ENCODE results near the gene CIAO2B. TPM values are rescaled to one million over a fixed set of nuclear protein-coding genes. Genes with fewer than 3 reads are reported as not detected.

CIAO2B gene
- total and polyA plus RNA-seq, 5 donors, result 82.8 to 239 (median 103) TPM

GRCh38 chr16:66919569-66920298 lies 14.5 kb downstream of the CIAO2B start:
- intact Hi-C loops (cut with DNase I), result no loop called here
- peaks cover 3% of the 10 kb centered on the region for H3K4me1 ChIP-seq (ENCODE audit: control insufficient read depth, insufficient read depth, low read length)
- ATAC-seq (peak; percentile 1 to 19), DNase-seq (peak in 2 of 3 donors; percentile 19 to 68)
- H3K9me3 ChIP-seq (ENCODE audit: control insufficient read depth, low read length), result no peaks in the 10 kb centered on the region
- 50% methylated on average over 5 of the region's 5 CpGs for WGBS
- no peak overlapping the region for H3K4me3 ChIP-seq (ENCODE audit: low read length)
- no peaks in the 10 kb centered on the region for H3K27me3 ChIP-seq (ENCODE audit: control insufficient read depth, insufficient read depth)
- peak overlapping the region; percentile 83 for H3K27ac ChIP-seq (ENCODE audit: low read length)

- ATAC-seq (peak; percentile 12 to 20), DNase-seq (peak in 2 of 3 donors; percentile 20 to 57)
- 68% methylated on average over 7 of the region's 7 CpGs for WGBS
- Histone ChIP-seq H3K4me1 (ENCODE audit: control insufficient read depth, insufficient read depth, low read length) (peaks cover 3% of the 10 kb centered on the region), H3K27me3 (ENCODE audit: control insufficient read depth, insufficient read depth) (no peaks in the 10 kb centered on the region), H3K27ac (ENCODE audit: low read length) (peak within 1 kb of the TSS; percentile 83), H3K9me3 (ENCODE audit: control insufficient read depth, low read length) (no peaks in the 10 kb centered on the region), H3K4me3 (ENCODE audit: low read length) (no peak within 1 kb of the TSS)
- intact Hi-C loops (cut with DNase I), result no loop called here
Observed at GRCh38 chr16:66918803-66919568, 15.2 kb downstream of the CIAO2B start, which contains the start of gene CDH16. Gene CDH16 (minus strand): TSS chr16:66918885. CDS start chr16:66918065, 820 bp downstream.

GRCh38 chr16:66918355-66918754 lies 15.8 kb downstream of the CIAO2B start:
- no peaks in the 10 kb centered on the region for H3K9me3 ChIP-seq (ENCODE audit: control insufficient read depth, low read length)
- intact Hi-C loops (cut with DNase I), result no loop called here
- 79% methylated on average over 6 of the region's 6 CpGs for WGBS
- peak overlapping the region; percentile 5 for H3K27ac ChIP-seq (ENCODE audit: low read length)
- no peaks in the 10 kb centered on the region for H3K27me3 ChIP-seq (ENCODE audit: control insufficient read depth, insufficient read depth)
- no peak for ATAC-seq
- peaks cover 3% of the 10 kb centered on the region for H3K4me1 ChIP-seq (ENCODE audit: control insufficient read depth, insufficient read depth, low read length)
- no peak overlapping the region for H3K4me3 ChIP-seq (ENCODE audit: low read length)
- peak in 1 of 3 donors; percentile 12 for DNase-seq

GRCh38 chr16:66917741-66918140 lies 16.5 kb downstream of the CIAO2B start:
- WGBS, result 82% methylated on average over 9 of the region's 9 CpGs
- intact Hi-C loops (cut with DNase I), result no loop called here
- ATAC-seq (no peak), DNase-seq (peak in 2 of 3 donors; percentile 7 to 22)
- Histone ChIP-seq H3K4me3 (ENCODE audit: low read length) (no peak overlapping the region), H3K27ac (ENCODE audit: low read length) (no peak overlapping the region), H3K9me3 (ENCODE audit: control insufficient read depth, low read length) (no peaks in the 10 kb centered on the region), H3K4me1 (ENCODE audit: control insufficient read depth, insufficient read depth, low read length) (peaks cover 3% of the 10 kb centered on the region), H3K27me3 (ENCODE audit: control insufficient read depth, insufficient read depth) (no peaks in the 10 kb centered on the region)

GRCh38 chr16:66916518-66916917 lies 17.7 kb downstream of the CIAO2B start:
- no peak overlapping the region for H3K27ac ChIP-seq (ENCODE audit: low read length)
- 87% methylated on average over 6 of the region's 6 CpGs for WGBS
- no peak overlapping the region for H3K4me3 ChIP-seq (ENCODE audit: low read length)
- no peak for DNase-seq
- peaks cover 3% of the 10 kb centered on the region for H3K4me1 ChIP-seq (ENCODE audit: control insufficient read depth, insufficient read depth, low read length)
- H3K27me3 ChIP-seq (ENCODE audit: control insufficient read depth, insufficient read depth), result no peaks in the 10 kb centered on the region
- no peaks in the 10 kb centered on the region for H3K9me3 ChIP-seq (ENCODE audit: control insufficient read depth, low read length)
- ATAC-seq, result no peak
- intact Hi-C loops (cut with DNase I), result no loop called here

GRCh38 chr16:66915041-66915440 lies 19.2 kb downstream of the CIAO2B start:
- Histone ChIP-seq H3K27ac (ENCODE audit: low read length) (no peak overlapping the region), H3K9me3 (ENCODE audit: control insufficient read depth, low read length) (no peaks in the 10 kb centered on the region), H3K4me1 (ENCODE audit: control insufficient read depth, insufficient read depth, low read length) (peaks cover 3% of the 10 kb centered on the region), H3K27me3 (ENCODE audit: control insufficient read depth, insufficient read depth) (no peaks in the 10 kb centered on the region), H3K4me3 (ENCODE audit: low read length) (no peak overlapping the region)
- intact Hi-C loops (cut with DNase I), result no loop called here
- peak in 1 of 3 donors; percentile 32 for DNase-seq
- 61% methylated on average over 7 of the region's 7 CpGs for WGBS
- no peak for ATAC-seq

- 93% methylated on average over 7 of the region's 7 CpGs for WGBS
- Histone ChIP-seq H3K27ac (ENCODE audit: low read length) (no peak overlapping the region), H3K9me3 (ENCODE audit: control insufficient read depth, low read length) (no peaks in the 10 kb centered on the region), H3K27me3 (ENCODE audit: control insufficient read depth, insufficient read depth) (no peaks in the 10 kb centered on the region), H3K4me3 (ENCODE audit: low read length) (no peak overlapping the region), H3K4me1 (ENCODE audit: control insufficient read depth, insufficient read depth, low read length) (no peaks in the 10 kb centered on the region)
- DNase-seq (no peak), ATAC-seq (no peak)
- intact Hi-C loops (cut with DNase I), result no loop called here
Observed at GRCh38 chr16:66914541-66914940, 19.7 kb downstream of the CIAO2B start.

GRCh38 chr16:66913711-66914110 lies 20.5 kb downstream of the CIAO2B start:
- Histone ChIP-seq H3K9me3 (ENCODE audit: control insufficient read depth, low read length) (no peaks in the 10 kb centered on the region), H3K27me3 (ENCODE audit: control insufficient read depth, insufficient read depth) (no peaks in the 10 kb centered on the region), H3K27ac (ENCODE audit: low read length) (no peak overlapping the region), H3K4me3 (ENCODE audit: low read length) (no peak overlapping the region), H3K4me1 (ENCODE audit: control insufficient read depth, insufficient read depth, low read length) (no peaks in the 10 kb centered on the region)
- intact Hi-C loops (cut with DNase I), result no loop called here
- 65% methylated on average over 4 of the region's 4 CpGs for WGBS
- peak in 1 of 3 donors; percentile 32 for DNase-seq
- no peak for ATAC-seq

GRCh38 chr16:66913081-66913480 lies 21.1 kb downstream of the CIAO2B start:
- intact Hi-C loops (cut with DNase I), result no loop called here
- no peak for ATAC-seq
- Histone ChIP-seq H3K4me3 (ENCODE audit: low read length) (no peak overlapping the region), H3K27me3 (ENCODE audit: control insufficient read depth, insufficient read depth) (no peaks in the 10 kb centered on the region), H3K4me1 (ENCODE audit: control insufficient read depth, insufficient read depth, low read length) (no peaks in the 10 kb centered on the region), H3K27ac (ENCODE audit: low read length) (no peak overlapping the region), H3K9me3 (ENCODE audit: control insufficient read depth, low read length) (no peaks in the 10 kb centered on the region)
- 47% methylated on average over 10 of the region's 10 CpGs for WGBS
- peak in 1 of 3 donors; percentile 21 for DNase-seq

GRCh38 chr16:66911801-66912200 lies 22.4 kb downstream of the CIAO2B start:
- intact Hi-C loops (cut with DNase I), result no loop called here
- DNase-seq, result peak in 1 of 3 donors; percentile 32
- H3K9me3 ChIP-seq (ENCODE audit: control insufficient read depth, low read length), result no peaks in the 10 kb centered on the region

GRCh38 chr16:66911112-66911511 lies 23.1 kb downstream of the CIAO2B start:
- peak in 1 of 3 donors; percentile 33 for DNase-seq
- 79% methylated on average over 5 of the region's 5 CpGs for WGBS
- Histone ChIP-seq H3K4me3 (ENCODE audit: low read length) (no peak overlapping the region), H3K27me3 (ENCODE audit: control insufficient read depth, insufficient read depth) (no peaks in the 10 kb centered on the region), H3K9me3 (ENCODE audit: control insufficient read depth, low read length) (no peaks in the 10 kb centered on the region), H3K27ac (ENCODE audit: low read length) (no peak overlapping the region), H3K4me1 (ENCODE audit: control insufficient read depth, insufficient read depth, low read length) (no peaks in the 10 kb centered on the region)
- ATAC-seq, result no peak
- intact Hi-C loops (cut with DNase I), result no loop called here

More at GRCh38 chr16:66911801-66912200, 22.4 kb downstream of the CIAO2B start:
- no peak for ATAC-seq
- no peaks in the 10 kb centered on the region for H3K27me3 ChIP-seq (ENCODE audit: control insufficient read depth, insufficient read depth)
- 95% methylated on average over 8 of the region's 8 CpGs for WGBS
- no peak overlapping the region for H3K4me3 ChIP-seq (ENCODE audit: low read length)
- no peak overlapping the region for H3K27ac ChIP-seq (ENCODE audit: low read length)
- no peaks in the 10 kb centered on the region for H3K4me1 ChIP-seq (ENCODE audit: control insufficient read depth, insufficient read depth, low read length)
